K562 (cell line): ENCODE results near the gene NIM1K. TPM values are rescaled to one million over a fixed set of nuclear protein-coding genes. Genes with fewer than 3 reads are reported as not detected.

Source experiments
- ATAC-seq: fragments of 200-7000 bp; cut with Tn5 transposase; 3 replicates; pipeline ENCODE4 v1.9.1; 2020; ENCODE audit warnings: moderate library complexity
- BruUV-seq: library from RNA; stranded (reverse); fragments of 400-500 nt; replicated peaks from 2 replicates; lab custom pipeline; 2021; lab: Mats Ljungman, UMichigan
- CTCF ChIA-PET: fragments of 300-600 bp; formaldehyde crosslinking; extraction: SDS; loops from one replicate; lab custom pipeline; 2021; ENCODE audit warnings: low intra/inter-chr PET ratio; lab: Yijun Ruan, JAX
- POLR2A ChIA-PET: fragments of 300-600, 350-650 bp; sonication (Branson Sonifier 250); formaldehyde crosslinking; extraction: SDS; loops from one replicate; lab custom pipeline; 2021; ENCODE audit warnings: antibody characterized with exemption, inconsistent platforms; lab: Yijun Ruan, JAX
- DNase-seq, 4 experiments: peaks; one replicate each; pipeline versions ENCODE4 v3.0.0 to v3.0.0-alpha.2; 2011 to 2018; ENCODE audit warnings: low spot score in 3 of 4, mixed read lengths in 3 of 4; ENCODE audit errors: extremely low read depth in 1 of 4
- FAIRE-seq: peaks from 2 replicates; lab custom pipeline; 2011; peaks lifted over from hg19 to GRCh38; lab: Jason Lieb, UNC
- H2AFZ ChIP-seq: 2 replicates; pipeline ENCODE4 v1.6.0; 2011; ENCODE audit warnings: low read depth, low read length, control low read depth, inconsistent platforms
- H3K27ac ChIP-seq: fragments of 200-600 bp; 3 replicates; pipeline ENCODE4 v1.8.0; 2011; ENCODE audit warnings: low read depth, mild to moderate bottlenecking, control low read depth, inconsistent platforms, low read length, moderate library complexity, mixed read lengths; ENCODE audit errors: extremely low read depth
- H3K27me3 ChIP-seq, 2 experiments: fragments of 300-600 bp in 1 of 2; 2 replicates in 1 of 2; 3 replicates in 1 of 2; pipeline versions ENCODE4 v1.6.0 to v1.8.0; 2011; ENCODE audit warnings: inconsistent platforms in 2 of 2, low read length in 2 of 2, mild to moderate bottlenecking in 1 of 2, mixed read lengths in 1 of 2, moderate library complexity in 1 of 2; ENCODE audit not compliant: control insufficient read depth in 2 of 2, insufficient read depth in 2 of 2
- H3K36me3 ChIP-seq: fragments of 300-600 bp; 3 replicates; pipeline ENCODE4 v1.8.0; 2011; ENCODE audit warnings: mild to moderate bottlenecking, low read length, inconsistent platforms; ENCODE audit not compliant: control insufficient read depth, insufficient read depth
- H3K4me1 ChIP-seq, 2 experiments: fragments of 200-600 bp in 1 of 2; replicated peaks in 1 of 2; 2 replicates in 1 of 2; 3 replicates in 1 of 2; pipeline versions ENCODE4 v1.5.1 to v1.8.0; 2011; ENCODE audit warnings: inconsistent platforms in 2 of 2, low read length in 2 of 2, mild to moderate bottlenecking in 1 of 2, mixed read lengths in 1 of 2, moderate library complexity in 1 of 2; ENCODE audit not compliant: control insufficient read depth in 2 of 2, insufficient read depth in 2 of 2
- H3K4me2 ChIP-seq: 2 replicates; pipeline ENCODE4 v1.6.1; 2011; ENCODE audit warnings: low read length, control low read depth, inconsistent platforms, mixed read lengths; ENCODE audit not compliant: insufficient read depth
- H3K4me3 ChIP-seq: fragments of 200-600 bp; sonication (generic), shearing (Covaris generic); 2 replicates; pipeline ENCODE4 v1.5.1; 2016; ENCODE audit warnings: control low read depth, inconsistent platforms
- H3K79me2 ChIP-seq: fragments of 200-600 bp; 3 replicates; pipeline ENCODE4 v1.8.0; 2011; ENCODE audit warnings: low read length, inconsistent platforms; ENCODE audit not compliant: control insufficient read depth, insufficient read depth
- H3K9ac ChIP-seq, 2 experiments: 2 replicates each; pipeline versions ENCODE4 v1.6.0 to v1.6.1; 2011; ENCODE audit warnings: low read depth in 2 of 2, low read length in 2 of 2, control low read depth in 1 of 2, inconsistent platforms in 1 of 2, mild to moderate bottlenecking in 1 of 2, mixed read lengths in 1 of 2; ENCODE audit not compliant: insufficient read depth in 1 of 2
- H3K9me1 ChIP-seq: one replicate; pipeline ENCODE4 v1.6.0; 2011; ENCODE audit warnings: inconsistent platforms, mild to moderate bottlenecking, low read length, moderate library complexity; ENCODE audit not compliant: control insufficient read depth, insufficient read depth
- H3K9me3 ChIP-seq: replicated peaks from 2 replicates; pipeline ENCODE4 v1.5.1; 2011; ENCODE audit warnings: low read depth, low read length, inconsistent platforms; ENCODE audit not compliant: control insufficient read depth, insufficient read depth
- H4K20me1 ChIP-seq: replicated peaks from 2 replicates; pipeline ENCODE4 v1.6.1; 2011; ENCODE audit warnings: low read length, inconsistent platforms, mixed read lengths; ENCODE audit not compliant: control insufficient read depth, insufficient read depth
- ARID3A ChIP-seq: IDR thresholded peaks from 2 replicates; pipeline ENCODE4 v1.6.1; 2012; ENCODE audit warnings: low read depth, low read length, improper control_type of control experiment, borderline replicate concordance
- BCLAF1 ChIP-seq, 2 experiments: fragments of 450-650 bp in 1 of 2; IDR thresholded peaks; 2 replicates each; pipeline ENCODE4 v1.6.1; 2011 to 2017; ENCODE audit warnings: low read depth in 2 of 2, antibody characterized with exemption in 1 of 2, borderline replicate concordance in 1 of 2, low read length in 1 of 2, mild to moderate bottlenecking in 1 of 2, mixed read lengths in 1 of 2; ENCODE audit not compliant: control insufficient read depth in 1 of 2
- DIDO1 ChIP-seq: fragments of 450-650 bp; IDR thresholded peaks from 2 replicates; pipeline ENCODE4 v1.6.1; 2016; ENCODE audit warnings: low read depth, missing biosample characterization, missing genetic modification characterization
- ELF4 ChIP-seq: fragments of 450-650 bp; formaldehyde crosslinking; IDR thresholded peaks from 2 replicates; pipeline ENCODE4 v1.4.0; 2022; ENCODE audit warnings: missing genetic modification characterization
- KAT7 ChIP-seq: sonication (generic); formaldehyde crosslinking; IDR thresholded peaks from 2 replicates; pipeline ENCODE4 v1.8.0; 2022; ENCODE audit warnings: missing genetic modification reagents, mild to moderate bottlenecking, borderline replicate concordance
- PHF21A ChIP-seq: fragments of 450-650 bp; IDR thresholded peaks from 2 replicates; pipeline ENCODE4 v1.6.1; 2017; ENCODE audit warnings: low read depth, borderline replicate concordance
- POLR2A ChIP-seq: fragments of 450-650 bp; conservative IDR thresholded peaks from 2 replicates; pipeline ENCODE4 v1.6.1; 2016
- POLR2AphosphoS2 ChIP-seq: IDR thresholded peaks from 2 replicates; pipeline ENCODE4 v1.6.1; 2012; ENCODE audit warnings: low read length, improper control_type of control experiment
- ZNF121 ChIP-seq: sonication (generic); formaldehyde crosslinking; conservative IDR thresholded peaks from 2 replicates; pipeline ENCODE4 v1.8.0; 2022; ENCODE audit warnings: missing genetic modification reagents
- ZNF232 ChIP-seq: sonication (generic); formaldehyde crosslinking; IDR thresholded peaks from 2 replicates; pipeline ENCODE4 v1.8.0; 2022; ENCODE audit warnings: mild to moderate bottlenecking, missing genetic modification reagents
- WGBS: fragments of 100-300 bp; shearing (Covaris generic); methylation state at CpG from one replicate; pipeline ENCODE4 v1.1.6; 2016; ENCODE audit warnings: low coverage, mixed read lengths; ENCODE audit not compliant: insufficient coverage; ENCODE audit errors: missing lambda C conversion rate; 5-methylcytosine and 5-hydroxymethylcytosine counted together
- in situ Hi-C: fragments of 300-500 bp; cut with MboI; formaldehyde crosslinking; loops from 4 replicates; pipeline ENCODE4 v1.15.0; 2018; ENCODE audit warnings: inconsistent platforms, mixed read lengths
- intact Hi-C: fragments of 100-400 bp; cut with micrococcal nuclease; formaldehyde crosslinking; loops from 2 replicates; pipeline ENCODE4 v1.14.2; 2022
- polyA plus RNA-seq, 8 experiments: library from polyadenylated mRNA; depleted of rRNA in 4 of 8; stranded (reverse) in 5 of 8; unstranded in 3 of 8; fragments of >200 nt; fragmentation: Nextera tagmentation in 2 of 8; fragmentation: Illumina TruSeq in 1 of 8; extraction: Ambion mirVana in 2 of 8; extraction: Trizol in 1 of 8; gene quantifications; 2 replicates each; pipeline versions ENCODE4 v1.2.1 to v1.2.3, GENCODE V29; 2011 to 2014; ENCODE audit warnings: inconsistent platforms in 1 of 8, missing spikeins in 1 of 8
- total RNA-seq, 7 experiments: library from RNA; depleted of rRNA in 6 of 7; stranded (reverse); fragments of >200 nt in 6 of 7; fragmentation: Illumina TruSeq in 2 of 7; extraction: Trizol in 2 of 7; gene quantifications; 2 replicates each; pipeline versions ENCODE4 v1.2.1 to v1.2.3, GENCODE V29; 2011 to 2021; ENCODE audit warnings: low replicate concordance in 1 of 7

NIM1K gene
- total and polyA plus RNA-seq, 9 of the 15 experiments (the other 6 are each of a cell fraction or from before 2014, with no cell fraction given): 0.03 to 0.34 (median 0.08) TPM; not detected in 3

- in situ Hi-C loops: no loop called here
- H3K36me3 ChIP-seq: peaks cover 52% of the 10 kb centered on the region
- peak; percentile 93; the same call in 1 of the 2 replicates for TF ChIP-seq POLR2AphosphoS2
- no peak for TF ChIP-seq ELF4 (CRISPR knock-in tag)
- TF ChIP-seq KAT7: 0 out of 2 replicates have a peak, but pooled peaks have one; percentile 45
- TF ChIP-seq, all 486 proteins: peak for 2
- DNase-seq (no peak), ATAC-seq (peak; percentile 48; the same call in 2 of the 3 replicates), FAIRE-seq (no peak)
- intact Hi-C loops: no loop called here
- no peaks in the 10 kb centered on the region for H3K9me3 ChIP-seq
- H3K4me1 ChIP-seq: peaks cover 0 to 11% of the 10 kb centered on the region in 2 experiments; a peak in 4 of 5 replicates
- H3K9ac ChIP-seq: no peak overlapping the region
- no peaks in the 10 kb centered on the region for H3K9me1 ChIP-seq
- H4K20me1 ChIP-seq: no peaks in the 10 kb centered on the region
- H3K27me3 ChIP-seq: no peaks in the 10 kb centered on the region
- BruUV-seq: no TSS peak
- no peak overlapping the region for H3K27ac ChIP-seq
- H2AFZ ChIP-seq: no peak overlapping the region
- H3K4me2 ChIP-seq: no peak overlapping the region
- H3K79me2 ChIP-seq: no peaks in the 10 kb centered on the region
- no peak overlapping the region for H3K4me3 ChIP-seq
- ChIA-PET CTCF (no interaction called here), POLR2A (interaction anchor here (1.0 to 1.8 kb wide), 6 partner anchors 9 to 296 kb away, joined by 3 to 6 read pairs (median 6); partner anchors contain the start of gene HMGCS1)
Measured at GRCh38 chr5:43286623-43287022, 94.6 kb downstream of the NIM1K start.

- Histone ChIP-seq H3K4me2 (no peak overlapping the region), H3K9me3 (no peaks in the 10 kb centered on the region), H3K27me3 (no peaks in the 10 kb centered on the region), H3K27ac (no peak overlapping the region), H3K4me1 (peaks cover 0 to 5% of the 10 kb centered on the region in 2 experiments; a peak in 3 of 5 replicates), H2AFZ (no peak overlapping the region), H3K36me3 (peaks cover 58% of the 10 kb centered on the region), H3K4me3 (no peak overlapping the region), H3K9ac (no peak overlapping the region), H3K9me1 (no peaks in the 10 kb centered on the region), H4K20me1 (no peaks in the 10 kb centered on the region), H3K79me2 (no peaks in the 10 kb centered on the region)
- FAIRE-seq: no peak
- in situ Hi-C loops (no loop called here), intact Hi-C loops (no loop called here)
- no peak for ATAC-seq
- no TSS peak for BruUV-seq
- CTCF ChIA-PET: no interaction called here
- no peak for DNase-seq
- POLR2A ChIA-PET: interaction anchor here (1.0 to 1.8 kb wide), 6 partner anchors 8 to 295 kb away, joined by 3 to 6 read pairs (median 6); partner anchors contain the start of gene HMGCS1
- 63% methylated on average over 4 of the region's 4 CpGs for WGBS
- TF ChIP-seq POLR2AphosphoS2 (0 out of 2 replicates have a peak, but pooled peaks have one; percentile 31), POLR2A (0 out of 2 replicates have a peak, but pooled peaks have one; percentile 0), DIDO1 (no peak), PHF21A (no peak), ARID3A (no peak), ZNF121 (CRISPR knock-in tag) (no peak), ZNF232 (CRISPR knock-in tag) (no peak), BCLAF1 (IDR thresholded peaks at IDR 0.05; ENCODE audit: borderline replicate concordance in 1 of 2, control insufficient read depth in 1 of 2, low read depth in 2 of 2, low read length in 1 of 2) (no peak)
Measured at GRCh38 chr5:43287493-43287892, 95.5 kb downstream of the NIM1K start.
